ENCODE measurements around the gene MEA1. TPM values are rescaled to one million over a fixed set of nuclear protein-coding genes. Genes with fewer than 3 reads are reported as not detected.
A peak's percentile ranks its signal among the peaks of the same experiment; 100 is the strongest.

Gene MEA1
- total RNA-seq, 1 experiment from 2014 or later = 51.7 TPM

- Histone ChIP-seq H3K4me3 (ENCODE audit: low read length) (peak overlapping the region; percentile 99), H3K36me3 (ENCODE audit: insufficient read depth, low read length) (peaks cover 16% of the 10 kb centered on the region), H2AFZ (ENCODE audit: low read length) (no peak overlapping the region), H3K79me2 (ENCODE audit: low read length) (peaks cover 46% of the 10 kb centered on the region), H4K20me1 (ENCODE audit: insufficient read depth, low read depth, low read length) (peaks cover 6% of the 10 kb centered on the region; the same call in 1 of the 2 replicates), H3K27ac (ENCODE audit: low read length) (no peak overlapping the region; the same call in 1 of the 2 replicates), H3K27me3 (ENCODE audit: low read length) (no peaks in the 10 kb centered on the region), H3K4me2 (ENCODE audit: low read depth, low read length, poor library complexity, severe bottlenecking) (peak overlapping the region; percentile 93), H3K4me1 (ENCODE audit: low read length) (peaks cover 20% of the 10 kb centered on the region), H3K9me2 (replicated peaks; ENCODE audit: insufficient read depth, low read length) (no peaks in the 10 kb centered on the region), H3K9me3 (ENCODE audit: low read length) (no peaks in the 10 kb centered on the region), H3K9ac (ENCODE audit: low read length) (peak overlapping the region; percentile 99)
- no peak for DNase-seq
Measured at GRCh38 chr6:43020847-43021246, 7.1 kb upstream of the MEA1 start.

GRCh38 chr6:43020052-43020705 is 6.4 kb upstream of the MEA1 start:
- Histone ChIP-seq H3K27ac (ENCODE audit: low read length) (no peak overlapping the region), H3K9me2 (replicated peaks; ENCODE audit: insufficient read depth, low read length) (no peaks in the 10 kb centered on the region), H3K9me3 (ENCODE audit: low read length) (no peaks in the 10 kb centered on the region), H4K20me1 (ENCODE audit: insufficient read depth, low read depth, low read length) (peaks cover 6% of the 10 kb centered on the region; the same call in 1 of the 2 replicates), H3K27me3 (ENCODE audit: low read length) (no peaks in the 10 kb centered on the region), H2AFZ (ENCODE audit: low read length) (no peak overlapping the region), H3K4me2 (ENCODE audit: low read depth, low read length, poor library complexity, severe bottlenecking) (no peak overlapping the region), H3K4me1 (ENCODE audit: low read length) (peaks cover 23% of the 10 kb centered on the region), H3K79me2 (ENCODE audit: low read length) (peaks cover 52% of the 10 kb centered on the region), H3K36me3 (ENCODE audit: insufficient read depth, low read length) (peaks cover 13% of the 10 kb centered on the region; the same call in 1 of the 2 replicates), H3K4me3 (ENCODE audit: low read length) (no peak overlapping the region), H3K9ac (ENCODE audit: low read length) (no peak overlapping the region)
- DNase-seq = peak; percentile 38

- peak; percentile 37 for DNase-seq
- Histone ChIP-seq H3K27me3 (ENCODE audit: low read length) (no peaks in the 10 kb centered on the region), H3K27ac (ENCODE audit: low read length) (no peak overlapping the region), H2AFZ (ENCODE audit: low read length) (no peak overlapping the region), H3K4me3 (ENCODE audit: low read length) (no peak overlapping the region), H4K20me1 (ENCODE audit: insufficient read depth, low read depth, low read length) (peaks cover 6% of the 10 kb centered on the region; the same call in 1 of the 2 replicates), H3K9me3 (ENCODE audit: low read length) (no peaks in the 10 kb centered on the region), H3K79me2 (ENCODE audit: low read length) (peaks cover 54% of the 10 kb centered on the region), H3K9ac (ENCODE audit: low read length) (no peak overlapping the region), H3K4me1 (ENCODE audit: low read length) (peaks cover 28% of the 10 kb centered on the region), H3K4me2 (ENCODE audit: low read depth, low read length, poor library complexity, severe bottlenecking) (no peak overlapping the region), H3K36me3 (ENCODE audit: insufficient read depth, low read length) (peaks cover 3% of the 10 kb centered on the region; the same call in 1 of the 2 replicates), H3K9me2 (replicated peaks; ENCODE audit: insufficient read depth, low read length) (no peaks in the 10 kb centered on the region)
Measured at GRCh38 chr6:43019152-43019551, 5.4 kb upstream of the MEA1 start.

- Histone ChIP-seq H2AFZ (ENCODE audit: low read length) (no peak overlapping the region), H3K79me2 (ENCODE audit: low read length) (peaks cover 49% of the 10 kb centered on the region), H3K4me2 (ENCODE audit: low read depth, low read length, poor library complexity, severe bottlenecking) (no peak overlapping the region), H3K27me3 (ENCODE audit: low read length) (no peaks in the 10 kb centered on the region), H3K9me3 (ENCODE audit: low read length) (no peaks in the 10 kb centered on the region), H3K4me1 (ENCODE audit: low read length) (peaks cover 28% of the 10 kb centered on the region), H3K4me3 (ENCODE audit: low read length) (no peak overlapping the region), H3K27ac (ENCODE audit: low read length) (no peak overlapping the region), H3K9ac (ENCODE audit: low read length) (no peak overlapping the region), H3K9me2 (replicated peaks; ENCODE audit: insufficient read depth, low read length) (no peaks in the 10 kb centered on the region), H3K36me3 (ENCODE audit: insufficient read depth, low read length) (0 out of 2 replicates have a peak, but pooled peaks cover 5% of the 10 kb centered on the region), H4K20me1 (ENCODE audit: insufficient read depth, low read depth, low read length) (0 out of 2 replicates have a peak, but pooled peaks cover 2% of the 10 kb centered on the region)
- DNase-seq = peak; percentile 34
Measured at GRCh38 chr6:43016943-43017334, 3.2 kb upstream of the MEA1 start.

GRCh38 chr6:43016176-43016942 is 2.6 kb upstream of the MEA1 start:
- Histone ChIP-seq H3K36me3 (ENCODE audit: insufficient read depth, low read length) (0 out of 2 replicates have a peak, but pooled peaks cover 11% of the 10 kb centered on the region), H3K4me1 (ENCODE audit: low read length) (peaks cover 34% of the 10 kb centered on the region), H3K4me2 (ENCODE audit: low read depth, low read length, poor library complexity, severe bottlenecking) (no peak overlapping the region), H4K20me1 (ENCODE audit: insufficient read depth, low read depth, low read length) (no peaks in the 10 kb centered on the region), H3K79me2 (ENCODE audit: low read length) (peaks cover 50% of the 10 kb centered on the region), H3K9ac (ENCODE audit: low read length) (no peak overlapping the region), H3K9me3 (ENCODE audit: low read length) (no peaks in the 10 kb centered on the region), H3K9me2 (replicated peaks; ENCODE audit: insufficient read depth, low read length) (no peaks in the 10 kb centered on the region), H3K27ac (ENCODE audit: low read length) (no peak overlapping the region), H3K27me3 (ENCODE audit: low read length) (no peaks in the 10 kb centered on the region), H2AFZ (ENCODE audit: low read length) (no peak overlapping the region), H3K4me3 (ENCODE audit: low read length) (no peak overlapping the region)
- peak; percentile 40 for DNase-seq

- H3K4me2 ChIP-seq (ENCODE audit: low read depth, low read length, poor library complexity, severe bottlenecking) = peak overlapping the region; percentile 92
- H3K79me2 ChIP-seq (ENCODE audit: low read length) = peaks cover 54% of the 10 kb centered on the region
- H3K9me3 ChIP-seq (ENCODE audit: low read length) = no peaks in the 10 kb centered on the region
- H3K27ac ChIP-seq (ENCODE audit: low read length) = peak overlapping the region; percentile 20; the same call in 1 of the 2 replicates
- 0 out of 2 replicates have a peak, but pooled peaks cover 13% of the 10 kb centered on the region for H3K36me3 ChIP-seq (ENCODE audit: insufficient read depth, low read length)
- no peaks in the 10 kb centered on the region for H3K27me3 ChIP-seq (ENCODE audit: low read length)
- H2AFZ ChIP-seq (ENCODE audit: low read length) = no peak overlapping the region
- DNase-seq = peak; percentile 54
- H3K9ac ChIP-seq (ENCODE audit: low read length) = peak overlapping the region; percentile 87
- peak overlapping the region; percentile 96 for H3K4me3 ChIP-seq (ENCODE audit: low read length)
- H3K9me2 ChIP-seq (replicated peaks; ENCODE audit: insufficient read depth, low read length) = no peaks in the 10 kb centered on the region
- H4K20me1 ChIP-seq (ENCODE audit: insufficient read depth, low read depth, low read length) = no peaks in the 10 kb centered on the region
- peaks cover 26% of the 10 kb centered on the region for H3K4me1 ChIP-seq (ENCODE audit: low read length)
Measured at GRCh38 chr6:43014434-43014909, 726 bp upstream of the MEA1 start.

GRCh38 chr6:43013097-43013842 is 476 bp downstream of the MEA1 start:
- no peaks in the 10 kb centered on the region for H3K9me3 ChIP-seq (ENCODE audit: low read length)
- no peaks in the 10 kb centered on the region for H4K20me1 ChIP-seq (ENCODE audit: insufficient read depth, low read depth, low read length)
- DNase-seq = no peak
- no peaks in the 10 kb centered on the region for H3K9me2 ChIP-seq (replicated peaks; ENCODE audit: insufficient read depth, low read length)
- H3K4me2 ChIP-seq (ENCODE audit: low read depth, low read length, poor library complexity, severe bottlenecking) = peak overlapping the region; percentile 96
- H3K9ac ChIP-seq (ENCODE audit: low read length) = peak overlapping the region; percentile 93
- peaks cover 27% of the 10 kb centered on the region for H3K4me1 ChIP-seq (ENCODE audit: low read length)
- no peaks in the 10 kb centered on the region for H3K27me3 ChIP-seq (ENCODE audit: low read length)
- H2AFZ ChIP-seq (ENCODE audit: low read length) = no peak overlapping the region
- H3K36me3 ChIP-seq (ENCODE audit: insufficient read depth, low read length) = 0 out of 2 replicates have a peak, but pooled peaks cover 18% of the 10 kb centered on the region
- H3K27ac ChIP-seq (ENCODE audit: low read length) = peak overlapping the region; percentile 39; the same call in 1 of the 2 replicates
- H3K4me3 ChIP-seq (ENCODE audit: low read length) = peak overlapping the region; percentile 96
- peaks cover 56% of the 10 kb centered on the region for H3K79me2 ChIP-seq (ENCODE audit: low read length)
